Activated CD4-positive, alpha-beta memory T cell treated with anti-CD3 and anti-CD28 coated beads, Interleukin-2, amount 10 ng/mL, durations not matched to agents 7 days and 5 days (primary cell): ENCODE results near the gene SYNE1. TPM values are rescaled to one million over a fixed set of nuclear protein-coding genes. Genes with fewer than 3 reads are reported as not detected.
A peak's percentile ranks its signal among the peaks of the same experiment; 100 is the strongest.
"Not testable (repeated sequence)": the region's sequence is repeated elsewhere in the genome, so short reads cannot be mapped to it uniquely, and the experiment has no call there.

Experiments used
- CTCF ChIA-PET: fragments of 350-600 bp; sonication (Branson Sonifier 250); formaldehyde crosslinking; loops from one replicate; lab custom pipeline; 2021; ENCODE audit warnings: antibody characterized with exemption, inconsistent platforms; lab: Charles Lee
- POLR2A ChIA-PET: fragments of 350-600 bp; sonication (Branson Sonifier 250); formaldehyde crosslinking; loops from one replicate; lab custom pipeline; 2021; ENCODE audit warnings: antibody characterized with exemption; lab: Charles Lee
- DNase-seq: peaks from one replicate; pipeline ENCODE4 v3.0.0-alpha.2; 2020
- H3K27ac Mint-ChIP-seq: one replicate; pipeline ENCODE4 v1.8.0; 2021; ENCODE audit warnings: mild to moderate bottlenecking, mixed read lengths
- H3K27me3 Mint-ChIP-seq: one replicate; pipeline ENCODE4 v1.8.0; 2021; ENCODE audit warnings: mixed read lengths
- H3K36me3 Mint-ChIP-seq: one replicate; pipeline ENCODE4 v1.8.0; 2021; ENCODE audit warnings: low read depth, mixed read lengths
- H3K4me1 Mint-ChIP-seq: one replicate; pipeline ENCODE4 v1.8.0; 2021; ENCODE audit warnings: mixed read lengths
- H3K4me3 Mint-ChIP-seq: one replicate; pipeline ENCODE4 v1.8.0; 2021; ENCODE audit warnings: mild to moderate bottlenecking, mixed read lengths
- H3K9me3 Mint-ChIP-seq: one replicate; pipeline ENCODE4 v1.8.0; 2021; ENCODE audit warnings: mixed read lengths
- total RNA-seq, 2 experiments: library from RNA; stranded (reverse); gene quantifications; one replicate each; pipeline ENCODE4 v1.2.3, GENCODE V29; 2021

Gene SYNE1
- total RNA-seq, 2 experiments from 2014 or later = 85.5 to 86.8 TPM

DNA sequence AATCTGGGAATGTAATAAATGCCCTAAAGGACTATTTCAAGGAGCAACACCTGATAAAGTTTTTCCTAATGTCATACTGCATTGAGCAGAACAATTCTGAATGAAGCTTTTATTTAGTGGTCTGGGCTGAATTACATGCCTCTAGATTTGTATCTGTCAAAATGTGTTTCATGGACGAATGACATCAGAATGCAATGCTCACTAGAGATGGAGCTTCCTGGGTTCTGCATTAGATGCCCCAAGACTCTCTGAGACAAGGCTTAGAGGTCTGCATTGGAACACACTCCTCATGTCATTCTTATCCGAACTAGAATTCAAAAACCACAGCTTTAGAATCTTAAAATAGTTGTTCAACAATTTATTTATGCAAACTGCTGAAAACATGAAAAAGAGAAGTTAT, 62.0 kb downstream of the SYNE1 start:
- ChIA-PET CTCF (no interaction called here), POLR2A (no interaction called here)
- Mint-ChIP-seq H3K27ac (no peak overlapping the region), H3K4me3 (no peak overlapping the region), H3K9me3 (no peaks in the 10 kb centered on the region), H3K36me3 (no peaks in the 10 kb centered on the region), H3K27me3 (peaks cover 4% of the 10 kb centered on the region), H3K4me1 (no peaks in the 10 kb centered on the region)
- DNase-seq = no peak

DNA sequence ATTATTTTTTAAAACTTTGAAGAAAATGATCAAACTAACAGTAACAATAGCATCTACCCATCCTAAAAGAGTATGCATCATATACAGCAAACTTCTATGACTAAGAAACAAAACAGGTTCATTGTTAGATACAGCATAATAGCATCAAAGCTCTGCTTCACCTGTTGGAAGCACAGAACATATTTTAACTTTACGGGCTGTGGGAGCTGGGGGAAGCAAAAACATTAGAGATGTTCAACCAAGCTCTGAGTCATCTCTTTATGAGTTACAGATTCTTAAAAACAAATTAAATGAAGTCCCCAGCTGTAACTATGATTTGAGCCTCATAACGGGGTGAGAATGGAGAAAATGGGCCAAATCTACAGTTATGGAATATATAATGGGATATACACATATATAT, 63.4 kb downstream of the SYNE1 start:
- CTCF ChIA-PET = no interaction called here
- no peaks in the 10 kb centered on the region for H3K4me1 Mint-ChIP-seq
- H3K9me3 Mint-ChIP-seq = no peaks in the 10 kb centered on the region

DNA sequence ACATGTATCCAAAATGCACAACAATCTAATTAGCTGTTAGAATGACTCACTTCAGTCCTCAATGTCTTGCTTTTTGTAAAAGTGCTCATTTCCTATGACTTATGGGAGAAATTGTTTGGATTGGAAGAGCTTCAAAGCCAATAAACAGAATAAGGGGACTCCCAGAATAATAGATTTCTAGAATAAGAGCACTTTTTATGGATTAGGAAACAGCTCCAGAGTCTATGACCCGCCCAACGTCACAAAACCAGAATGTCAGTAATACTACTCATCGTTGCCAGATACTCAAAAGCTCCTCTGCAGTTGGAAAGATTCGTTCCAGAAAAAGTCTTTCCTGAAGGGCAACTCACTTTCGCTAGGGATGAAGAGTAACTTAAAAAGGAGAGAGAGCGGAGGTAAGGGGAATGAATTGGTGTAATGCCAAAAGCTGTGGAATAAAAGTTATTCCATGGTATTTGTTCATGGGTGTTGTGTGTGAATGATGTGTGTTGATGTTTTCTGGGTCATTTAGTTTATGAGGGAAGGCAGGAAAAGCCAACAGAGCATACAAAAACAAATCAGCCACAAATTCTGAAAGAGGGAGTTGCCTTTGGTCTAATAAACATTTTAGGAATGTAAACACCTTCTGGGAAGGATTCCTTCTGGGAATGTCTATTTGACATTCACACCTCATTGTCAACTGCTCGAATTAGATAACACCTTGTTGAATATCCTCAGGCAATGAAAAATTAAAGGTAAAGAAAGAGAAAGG, 64.6 kb downstream of the SYNE1 start:
- H3K4me1 Mint-ChIP-seq = no peaks in the 10 kb centered on the region
- H3K36me3 Mint-ChIP-seq = no peaks in the 10 kb centered on the region
- no peak overlapping the region for H3K27ac Mint-ChIP-seq
- peaks cover 4% of the 10 kb centered on the region for H3K27me3 Mint-ChIP-seq
- H3K4me3 Mint-ChIP-seq = no peak overlapping the region
- POLR2A ChIA-PET = no interaction called here
- DNase-seq = no peak
- H3K9me3 Mint-ChIP-seq = no peaks in the 10 kb centered on the region
- CTCF ChIA-PET = no interaction called here

More for the DNA sequence above, 63.4 kb downstream of the SYNE1 start:
- Mint-ChIP-seq H3K4me3 (no peak overlapping the region), H3K27ac (no peak overlapping the region), H3K27me3 (peaks cover 4% of the 10 kb centered on the region), H3K36me3 (no peaks in the 10 kb centered on the region)
- POLR2A ChIA-PET = no interaction called here
- DNase-seq = no peak

DNA sequence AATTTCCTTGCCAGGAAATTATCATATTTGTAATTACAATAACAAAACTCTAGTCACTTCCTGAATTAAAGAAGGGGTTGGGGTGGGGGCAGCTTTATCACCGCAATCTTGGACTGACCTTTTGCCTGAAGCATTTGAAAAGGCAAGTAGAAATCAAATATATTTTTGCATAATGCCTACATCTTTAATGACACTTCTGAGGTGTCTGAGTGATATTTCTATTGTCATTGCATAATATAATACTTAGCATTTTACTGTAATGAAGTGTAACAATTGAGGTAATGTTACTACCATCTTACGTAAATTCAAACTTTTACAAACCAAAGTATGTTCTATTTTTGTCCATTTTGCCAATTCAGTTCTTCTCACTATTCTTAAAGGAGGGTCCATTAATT, 65.2 kb downstream of the SYNE1 start:
- CTCF ChIA-PET = no interaction called here
- Mint-ChIP-seq H3K9me3 (no peaks in the 10 kb centered on the region), H3K27ac (no peak overlapping the region), H3K36me3 (no peaks in the 10 kb centered on the region), H3K4me1 (no peaks in the 10 kb centered on the region), H3K27me3 (peaks cover 4% of the 10 kb centered on the region), H3K4me3 (no peak overlapping the region)
- no peak for DNase-seq
- POLR2A ChIA-PET = no interaction called here

DNA sequence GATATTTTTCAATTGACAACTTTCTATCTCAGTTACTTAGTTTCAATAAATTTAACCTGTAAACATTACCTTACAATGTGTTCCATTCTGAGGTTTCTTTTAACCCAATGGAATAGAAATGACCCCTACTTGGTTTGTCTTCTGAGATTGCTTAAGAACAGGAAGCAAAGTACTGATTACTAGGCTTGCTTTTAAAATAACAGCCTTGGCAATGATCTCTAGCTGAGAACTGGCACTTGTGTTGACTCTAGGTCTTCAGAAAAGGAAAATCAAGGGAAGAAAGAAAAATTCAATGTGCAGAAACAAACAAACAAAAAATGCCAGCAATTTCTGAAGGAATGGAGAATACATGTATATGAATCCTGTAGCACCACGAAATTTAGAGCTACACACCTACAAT, 66.1 kb downstream of the SYNE1 start:
- no peak for DNase-seq
- POLR2A ChIA-PET = no interaction called here
- Mint-ChIP-seq H3K4me1 (no peaks in the 10 kb centered on the region), H3K27ac (no peak overlapping the region), H3K27me3 (peaks cover 4% of the 10 kb centered on the region), H3K36me3 (no peaks in the 10 kb centered on the region), H3K4me3 (no peak overlapping the region), H3K9me3 (no peaks in the 10 kb centered on the region)
- CTCF ChIA-PET = no interaction called here

DNA sequence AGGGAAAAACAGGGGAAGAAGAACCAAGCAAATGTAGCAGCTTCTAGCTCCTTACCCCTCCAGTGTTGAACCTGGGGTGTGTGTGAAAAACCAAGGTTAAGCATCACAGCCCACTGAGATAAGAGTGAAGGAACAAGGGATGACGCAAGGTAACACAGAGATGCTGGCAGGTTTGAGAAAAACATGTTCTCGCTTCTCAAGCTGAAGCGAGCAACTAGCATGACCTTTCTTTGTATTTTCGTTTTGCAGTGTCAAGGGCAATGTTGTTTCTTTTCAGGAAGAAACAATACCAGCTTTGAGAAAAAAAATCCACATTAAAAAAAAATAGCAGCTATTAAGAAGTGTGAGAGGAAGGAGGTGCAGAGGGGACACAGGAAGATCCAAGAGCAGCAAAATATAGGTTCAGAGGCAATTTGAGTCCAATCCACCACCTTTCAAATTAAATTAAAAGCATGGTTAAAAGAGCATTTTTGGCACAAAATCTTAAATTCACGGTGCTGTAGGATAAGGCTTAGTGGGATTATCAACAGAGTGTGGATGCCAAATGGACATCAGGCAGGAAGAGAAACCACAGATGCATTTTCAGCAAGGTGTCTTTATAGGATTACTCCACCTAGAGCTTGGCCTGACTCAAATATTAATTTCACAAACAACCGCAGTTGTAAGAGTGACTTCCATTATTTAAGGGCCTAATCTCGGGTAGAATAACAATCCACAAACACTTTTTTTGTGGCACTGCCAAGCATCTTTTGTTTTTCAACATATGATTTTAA, 70.9 kb downstream of the SYNE1 start:
- Mint-ChIP-seq H3K4me3 (no peak overlapping the region), H3K4me1 (no peaks in the 10 kb centered on the region), H3K36me3 (no peaks in the 10 kb centered on the region), H3K27me3 (peaks cover 2% of the 10 kb centered on the region), H3K9me3 (no peaks in the 10 kb centered on the region), H3K27ac (no peak overlapping the region)
- no peak for DNase-seq
- POLR2A ChIA-PET = no interaction called here
- CTCF ChIA-PET = no interaction called here

DNA sequence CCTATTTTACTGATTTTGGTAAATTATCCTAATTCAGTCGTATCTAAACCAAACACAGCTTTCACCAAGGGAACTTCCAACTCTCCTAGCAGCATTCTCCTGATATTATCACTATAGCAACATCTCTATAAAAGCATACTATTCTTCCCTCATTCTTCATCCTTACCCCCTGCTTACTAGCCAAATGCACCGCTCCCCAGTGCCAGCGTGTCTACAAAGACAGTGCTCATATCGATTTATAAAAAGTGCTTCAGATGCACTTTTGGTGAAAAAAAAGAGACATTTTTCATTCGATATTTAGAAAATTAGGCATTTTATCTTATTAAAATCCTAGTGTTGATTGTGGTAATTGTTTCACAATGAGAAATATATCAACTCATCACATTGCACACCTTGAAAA, 74.0 kb downstream of the SYNE1 start:
- Mint-ChIP-seq H3K27me3 (no peaks in the 10 kb centered on the region), H3K9me3 (no peaks in the 10 kb centered on the region), H3K27ac (no peak overlapping the region), H3K4me3 (no peak overlapping the region), H3K4me1 (no peaks in the 10 kb centered on the region), H3K36me3 (no peaks in the 10 kb centered on the region)
- no peak for DNase-seq
- CTCF ChIA-PET = no interaction called here
- POLR2A ChIA-PET = no interaction called here

DNA sequence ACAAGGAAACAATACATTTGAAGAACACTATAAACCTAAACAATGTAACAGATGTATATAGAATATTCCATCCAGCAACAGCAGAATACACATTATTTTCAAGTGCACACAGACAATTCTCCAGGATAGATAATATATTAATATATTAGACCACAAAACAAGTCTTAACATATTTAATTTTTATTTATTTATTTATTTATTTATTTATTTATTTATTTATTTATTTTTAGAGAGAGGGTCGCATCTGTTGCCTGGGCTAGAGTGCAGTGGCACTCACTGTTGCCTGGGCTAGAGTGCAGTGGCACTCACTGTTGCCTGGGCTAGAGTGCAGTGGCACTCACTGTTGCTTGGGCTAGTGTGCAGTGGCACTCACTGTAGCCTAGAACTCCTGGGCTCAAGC, 78.4 kb downstream of the SYNE1 start:
- CTCF ChIA-PET, H3K36me3 Mint-ChIP-seq, H3K27me3 Mint-ChIP-seq, H3K9me3 Mint-ChIP-seq, DNase-seq, POLR2A ChIA-PET, H3K27ac Mint-ChIP-seq, H3K4me3 Mint-ChIP-seq, H3K4me1 Mint-ChIP-seq: not testable (repeated sequence)

DNA sequence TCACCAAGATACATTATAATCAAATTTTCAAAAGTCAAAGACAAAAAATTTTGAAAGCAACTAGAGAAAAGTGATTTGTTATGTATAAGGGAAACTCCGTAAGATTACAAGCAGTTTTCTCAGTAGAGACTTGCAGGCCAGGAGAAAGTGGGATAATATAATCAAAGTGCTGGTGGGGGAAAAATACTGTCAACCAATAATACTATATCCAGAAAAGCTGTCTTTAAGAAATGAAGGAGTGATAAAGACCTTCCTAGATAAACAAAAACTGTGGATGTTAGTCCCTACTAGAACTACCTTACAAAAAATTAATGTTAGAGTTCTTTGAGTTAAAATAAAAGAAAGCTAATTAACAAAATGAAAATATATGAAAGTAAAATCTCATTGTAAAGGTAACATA, 79.7 kb downstream of the SYNE1 start:
- POLR2A ChIA-PET = no interaction called here
- CTCF ChIA-PET = interaction anchor here (0.7 to 1.0 kb wide), 2 partner anchors 85 to 114 kb away, joined by 3 to 4 read pairs; no protein-coding TSS in a partner anchor
- Mint-ChIP-seq H3K27ac (no peak overlapping the region), H3K4me3 (no peak overlapping the region), H3K27me3 (no peaks in the 10 kb centered on the region), H3K36me3 (no peaks in the 10 kb centered on the region), H3K4me1 (no peaks in the 10 kb centered on the region), H3K9me3 (peaks cover 5% of the 10 kb centered on the region)
- DNase-seq = no peak

DNA sequence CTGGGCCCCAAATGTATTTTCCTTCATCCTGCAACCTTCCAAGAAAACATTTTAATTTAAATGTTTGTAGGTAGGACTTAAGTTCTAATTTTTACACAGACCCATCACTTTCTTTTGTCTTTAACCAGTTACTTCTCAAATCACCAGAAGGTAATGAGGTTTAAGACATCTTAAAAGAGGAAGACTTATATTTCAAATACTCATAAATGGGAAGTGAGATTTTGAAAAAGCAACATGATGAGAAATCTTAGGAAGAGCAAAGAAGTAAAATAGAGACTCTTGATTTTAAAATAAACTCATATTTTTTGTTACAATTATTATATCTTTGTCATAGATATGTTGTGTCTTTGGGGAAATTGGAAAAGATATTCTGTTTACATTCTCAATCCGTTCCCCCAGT, 82.3 kb downstream of the SYNE1 start:
- no peaks in the 10 kb centered on the region for H3K36me3 Mint-ChIP-seq
- CTCF ChIA-PET = interaction anchor here (3.5 kb wide), 1 partner anchor 88 kb away, joined by 17 read pairs; no protein-coding TSS in a partner anchor

DNA sequence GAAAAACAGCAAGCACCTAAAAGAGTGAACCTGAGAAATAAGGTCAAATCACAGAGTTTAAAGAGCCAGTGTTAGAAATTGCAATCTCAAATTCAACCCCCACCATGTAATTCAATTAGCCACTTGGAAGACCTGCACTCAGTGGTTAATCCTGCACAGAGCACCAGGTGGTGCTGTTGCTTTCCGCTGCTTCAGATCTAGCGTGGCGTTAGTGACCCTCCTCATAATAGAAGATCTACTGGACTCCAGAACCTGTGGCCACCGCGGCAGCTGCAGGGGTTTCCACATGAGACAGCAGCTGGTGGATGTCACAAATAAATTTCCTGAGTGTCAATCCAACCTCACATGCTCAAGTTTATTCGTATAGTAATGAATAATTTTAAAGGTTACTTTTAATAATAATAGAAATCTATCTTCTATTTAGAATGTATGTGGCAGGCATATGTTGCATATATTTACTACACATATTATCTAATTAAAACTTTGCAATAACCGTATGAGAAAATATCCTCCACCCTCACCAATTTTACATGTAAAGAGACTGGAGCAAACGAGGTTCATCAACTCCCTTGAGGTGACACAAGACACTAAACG, 84.4 kb downstream of the SYNE1 start:
- peak; percentile 37 for DNase-seq
- CTCF ChIA-PET = interaction anchor here (1.3 to 3.5 kb wide), 4 partner anchors 90 to 119 kb away, joined by 3 to 17 read pairs (median 4); no protein-coding TSS in a partner anchor
- H3K4me3 Mint-ChIP-seq = no peak overlapping the region
- no peaks in the 10 kb centered on the region for H3K4me1 Mint-ChIP-seq
- POLR2A ChIA-PET = no interaction called here
- H3K27me3 Mint-ChIP-seq = peaks cover 3% of the 10 kb centered on the region
- H3K9me3 Mint-ChIP-seq = peaks cover 5% of the 10 kb centered on the region
- no peak overlapping the region for H3K27ac Mint-ChIP-seq
- H3K36me3 Mint-ChIP-seq = no peaks in the 10 kb centered on the region

More for the DNA sequence above, 82.3 kb downstream of the SYNE1 start:
- DNase-seq = no peak
- peaks cover 5% of the 10 kb centered on the region for H3K9me3 Mint-ChIP-seq
- POLR2A ChIA-PET = no interaction called here
- H3K4me1 Mint-ChIP-seq = no peaks in the 10 kb centered on the region
- H3K27ac Mint-ChIP-seq = no peak overlapping the region
- H3K4me3 Mint-ChIP-seq = no peak overlapping the region
- peaks cover 3% of the 10 kb centered on the region for H3K27me3 Mint-ChIP-seq

DNA sequence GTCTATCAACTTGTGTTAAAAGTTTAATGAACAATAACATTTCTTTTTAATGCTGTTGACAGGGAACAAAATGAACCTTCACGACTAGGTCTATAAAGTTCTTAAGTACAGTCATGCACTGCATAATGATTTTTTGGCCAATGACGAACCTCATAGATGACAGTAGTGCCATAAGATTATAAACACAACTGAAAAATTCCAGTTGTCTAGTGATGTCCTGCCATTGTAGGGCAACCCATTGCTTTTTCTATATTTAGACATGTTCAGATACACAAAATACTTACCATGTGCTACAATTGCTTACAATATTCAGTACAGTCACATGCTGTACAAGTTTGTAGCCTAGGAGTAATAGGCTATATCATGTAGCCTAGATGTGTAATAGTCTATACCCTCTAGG, 93.6 kb downstream of the SYNE1 start:
- no peaks in the 10 kb centered on the region for H3K4me1 Mint-ChIP-seq
- no peak overlapping the region for H3K4me3 Mint-ChIP-seq
- H3K27me3 Mint-ChIP-seq = no peaks in the 10 kb centered on the region
- POLR2A ChIA-PET = no interaction called here
- no peaks in the 10 kb centered on the region for H3K36me3 Mint-ChIP-seq
- CTCF ChIA-PET = no interaction called here
- no peaks in the 10 kb centered on the region for H3K9me3 Mint-ChIP-seq
- H3K27ac Mint-ChIP-seq = no peak overlapping the region
- DNase-seq = no peak

DNA sequence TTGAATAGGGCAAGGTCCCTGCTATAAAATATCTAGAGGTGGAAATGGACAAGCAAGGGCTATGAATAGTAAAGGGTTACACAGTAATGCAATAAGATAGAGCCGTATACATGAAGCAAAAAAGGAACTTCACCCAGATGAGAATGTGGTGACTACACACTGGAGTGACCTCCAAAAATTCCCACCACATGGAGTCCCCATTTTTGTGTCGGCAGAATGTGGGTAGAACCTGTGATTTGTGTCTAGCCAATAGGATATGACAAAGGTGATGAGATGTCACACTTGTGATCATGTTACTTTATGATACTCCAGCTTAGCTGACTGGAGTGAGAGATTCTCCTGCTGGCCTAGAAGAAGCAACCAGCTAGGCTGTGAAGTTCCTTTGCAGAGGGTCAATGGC, 96.8 kb downstream of the SYNE1 start:
- H3K27me3 Mint-ChIP-seq = no peaks in the 10 kb centered on the region
- POLR2A ChIA-PET = no interaction called here
- no peak for DNase-seq
- H3K9me3 Mint-ChIP-seq = no peaks in the 10 kb centered on the region
- H3K4me1 Mint-ChIP-seq = no peaks in the 10 kb centered on the region
- H3K27ac Mint-ChIP-seq = no peak overlapping the region
- H3K4me3 Mint-ChIP-seq = no peak overlapping the region
- CTCF ChIA-PET = no interaction called here
- H3K36me3 Mint-ChIP-seq = no peaks in the 10 kb centered on the region
